ENCODE measurements around the gene SCFD2. TPM values are rescaled to one million over a fixed set of nuclear protein-coding genes. Genes with fewer than 3 reads are reported as not detected.

Gene SCFD2
- total and polyA plus RNA-seq, 8 donors: 11.4 to 26.6 (median 13.7) TPM

- H3K36me3 ChIP-seq: no peaks in the 10 kb centered on the region
- no peak overlapping the region for H3K4me3 ChIP-seq
- peaks cover 0 to 13% of the 10 kb centered on the region in 2 donors for H3K4me1 ChIP-seq
- no peaks in the 10 kb centered on the region for H3K27me3 ChIP-seq
- TF ChIP-seq, protein P1, sequence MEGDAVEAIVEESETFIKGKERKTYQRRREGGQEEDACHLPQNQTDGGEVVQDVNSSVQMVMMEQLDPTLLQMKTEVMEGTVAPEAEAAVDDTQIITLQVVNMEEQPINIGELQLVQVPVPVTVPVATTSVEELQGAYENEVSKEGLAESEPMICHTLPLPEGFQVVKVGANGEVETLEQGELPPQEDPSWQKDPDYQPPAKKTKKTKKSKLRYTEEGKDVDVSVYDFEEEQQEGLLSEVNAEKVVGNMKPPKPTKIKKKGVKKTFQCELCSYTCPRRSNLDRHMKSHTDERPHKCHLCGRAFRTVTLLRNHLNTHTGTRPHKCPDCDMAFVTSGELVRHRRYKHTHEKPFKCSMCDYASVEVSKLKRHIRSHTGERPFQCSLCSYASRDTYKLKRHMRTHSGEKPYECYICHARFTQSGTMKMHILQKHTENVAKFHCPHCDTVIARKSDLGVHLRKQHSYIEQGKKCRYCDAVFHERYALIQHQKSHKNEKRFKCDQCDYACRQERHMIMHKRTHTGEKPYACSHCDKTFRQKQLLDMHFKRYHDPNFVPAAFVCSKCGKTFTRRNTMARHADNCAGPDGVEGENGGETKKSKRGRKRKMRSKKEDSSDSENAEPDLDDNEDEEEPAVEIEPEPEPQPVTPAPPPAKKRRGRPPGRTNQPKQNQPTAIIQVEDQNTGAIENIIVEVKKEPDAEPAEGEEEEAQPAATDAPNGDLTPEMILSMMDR (IDR thresholded peaks at IDR 0.05): no peak
- no peaks in the 10 kb centered on the region for H3K9me3 ChIP-seq
- ATAC-seq (no peak), DNase-seq (no peak)
- intact Hi-C loops (cut with DNase I): no loop called here
- H3K27ac ChIP-seq: no peak overlapping the region
Observed at GRCh38 chr4:53007024-53007423, 358.8 kb downstream of the SCFD2 start.

GRCh38 chr4:53005808-53006207, 360.1 kb downstream of the SCFD2 start:
- H3K4me1 ChIP-seq: peaks cover 0 to 1% of the 10 kb centered on the region in 2 donors
- ATAC-seq (peak; percentile 62), DNase-seq (no peak)
- H3K27ac ChIP-seq: no peak overlapping the region
- no peaks in the 10 kb centered on the region for H3K27me3 ChIP-seq
- H3K4me3 ChIP-seq: no peak overlapping the region
- H3K36me3 ChIP-seq: no peaks in the 10 kb centered on the region
- H3K9me3 ChIP-seq: no peaks in the 10 kb centered on the region
- intact Hi-C loops (cut with DNase I): no loop called here
- TF ChIP-seq, protein P1 (IDR thresholded peaks at IDR 0.05): no peak

DNA sequence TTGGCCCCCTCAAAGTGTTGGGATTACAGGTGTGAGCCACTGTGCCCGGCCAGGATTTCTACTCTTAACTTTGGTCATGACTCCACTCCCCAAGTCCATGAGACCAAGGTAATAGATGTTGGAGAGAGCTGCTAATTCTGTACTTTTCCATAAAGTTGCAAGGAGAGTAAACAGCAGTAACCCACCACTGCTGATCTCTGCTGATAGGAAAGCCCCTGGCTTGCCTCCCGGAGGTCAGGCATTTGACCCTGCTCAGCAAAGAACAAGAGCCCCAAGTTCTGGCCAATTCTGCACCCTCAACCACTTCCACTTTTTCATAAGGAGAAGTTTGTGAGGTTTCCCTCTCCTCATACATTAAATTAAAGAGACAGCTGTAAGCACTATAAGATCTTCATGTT, 360.7 kb downstream of the SCFD2 start:
- TF ChIP-seq, protein P1 (IDR thresholded peaks at IDR 0.05): no peak
- intact Hi-C loops (cut with DNase I): no loop called here
- DNase-seq (no peak), ATAC-seq (peak; percentile 31)
- Histone ChIP-seq H3K27ac (no peak overlapping the region), H3K4me1 (no peaks in the 10 kb centered on the region), H3K27me3 (no peaks in the 10 kb centered on the region), H3K9me3 (no peaks in the 10 kb centered on the region), H3K36me3 (no peaks in the 10 kb centered on the region), H3K4me3 (no peak overlapping the region)

- ATAC-seq (no peak), DNase-seq (no peak)
- intact Hi-C loops (cut with DNase I): no loop called here
- Histone ChIP-seq H3K4me1 (no peaks in the 10 kb centered on the region), H3K9me3 (no peaks in the 10 kb centered on the region), H3K4me3 (no peak overlapping the region), H3K36me3 (no peaks in the 10 kb centered on the region), H3K27ac (no peak overlapping the region), H3K27me3 (no peaks in the 10 kb centered on the region)
- TF ChIP-seq, protein P1 (IDR thresholded peaks at IDR 0.05): no peak
Observed at GRCh38 chr4:53004497-53005148, 361.2 kb downstream of the SCFD2 start.

DNA sequence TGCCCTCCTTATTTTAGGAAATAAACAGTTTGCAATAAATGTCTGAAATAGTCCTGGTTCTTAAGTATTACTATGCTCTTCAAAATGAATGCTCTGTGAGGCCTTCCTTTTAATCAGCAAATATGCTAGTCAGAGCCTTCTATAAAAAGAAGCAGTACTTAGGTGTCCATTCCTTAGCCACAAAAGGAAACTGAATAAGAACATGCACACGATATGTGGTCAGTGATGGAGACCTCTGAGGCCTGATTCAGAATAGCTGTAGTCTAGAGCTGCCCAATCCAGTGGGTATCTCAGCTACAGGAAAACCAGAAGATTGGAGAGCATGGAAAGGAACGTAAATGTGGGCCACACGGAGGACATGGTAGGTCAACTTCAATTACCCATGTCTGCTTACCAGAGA, 361.9 kb downstream of the SCFD2 start:
- no peaks in the 10 kb centered on the region for H3K9me3 ChIP-seq
- DNase-seq: no peak
- no peak overlapping the region for H3K27ac ChIP-seq
- no peaks in the 10 kb centered on the region for H3K27me3 ChIP-seq
- intact Hi-C loops (cut with DNase I): no loop called here
- ATAC-seq: no peak
- H3K4me3 ChIP-seq: no peak overlapping the region
- TF ChIP-seq, protein P1 (IDR thresholded peaks at IDR 0.05): no peak
- H3K4me1 ChIP-seq: no peaks in the 10 kb centered on the region
- no peaks in the 10 kb centered on the region for H3K36me3 ChIP-seq

Data from left lung (tissue), 10 donors.